ENCODE data around the gene TSGA10IP.

TSGA10IP gene

GRCh38 chr11:65968600-65969482 is 23.6 kb downstream of the TSGA10IP start:
- DNase-seq (ENCODE audit: low read depth, low spot score), result no peak
- no peak overlapping the region for H3K27ac ChIP-seq

- H3K27ac ChIP-seq, result no peak overlapping the region
- DNase-seq (ENCODE audit: low read depth, low spot score), result no peak
Measured at GRCh38 chr11:65972116-65972515, 26.8 kb downstream of the TSGA10IP start.

GRCh38 chr11:65973439-65974110 is 28.3 kb downstream of the TSGA10IP start:
- peak; percentile 85 for DNase-seq (ENCODE audit: low read depth, low spot score)
- peak overlapping the region; percentile 19 for H3K27ac ChIP-seq

GRCh38 chr11:65975771-65976170 is 30.5 kb downstream of the TSGA10IP start:
- DNase-seq (ENCODE audit: low read depth, low spot score), result no peak
- no peak overlapping the region for H3K27ac ChIP-seq

GRCh38 chr11:65976216-65977176 is 31.2 kb downstream of the TSGA10IP start:
- no peak overlapping the region for H3K27ac ChIP-seq

GRCh38 chr11:65977621-65978390 is 32.5 kb downstream of the TSGA10IP start:
- H3K27ac ChIP-seq, result no peak overlapping the region
- no peak for DNase-seq (ENCODE audit: low read depth, low spot score)

More at GRCh38 chr11:65976216-65977176, 31.2 kb downstream of the TSGA10IP start:
- DNase-seq (ENCODE audit: low read depth, low spot score), result no peak

GRCh38 chr11:65978391-65979238 is 33.3 kb downstream of the TSGA10IP start:
- no peak for DNase-seq (ENCODE audit: low read depth, low spot score)

GRCh38 chr11:65979261-65979759 is 34.0 kb downstream of the TSGA10IP start:
- no peak for DNase-seq (ENCODE audit: low read depth, low spot score)
- no peak overlapping the region for H3K27ac ChIP-seq

More at GRCh38 chr11:65978391-65979238, 33.3 kb downstream of the TSGA10IP start:
- H3K27ac ChIP-seq, result no peak overlapping the region

- no peak for DNase-seq (ENCODE audit: low read depth, low spot score)
- H3K27ac ChIP-seq, result no peak overlapping the region
Measured at GRCh38 chr11:65981101-65981740, 35.9 kb downstream of the TSGA10IP start.

- no peak overlapping the region for H3K27ac ChIP-seq
- no peak for DNase-seq (ENCODE audit: low read depth, low spot score)
Measured at GRCh38 chr11:65981972-65982823, 36.9 kb downstream of the TSGA10IP start.

- no peak for DNase-seq (ENCODE audit: low read depth, low spot score)
Measured at GRCh38 chr11:65982824-65983588, 37.7 kb downstream of the TSGA10IP start.

GRCh38 chr11:65983589-65983987 is 38.3 kb downstream of the TSGA10IP start:
- DNase-seq (ENCODE audit: low read depth, low spot score), result no peak
- no peak overlapping the region for H3K27ac ChIP-seq

More at GRCh38 chr11:65982824-65983588, 37.7 kb downstream of the TSGA10IP start:
- H3K27ac ChIP-seq, result no peak overlapping the region

GRCh38 chr11:65987336-65987735 is 42.1 kb downstream of the TSGA10IP start:
- no peak for DNase-seq (ENCODE audit: low read depth, low spot score)
- H3K27ac ChIP-seq, result no peak overlapping the region

GRCh38 chr11:65988791-65989592 is 43.7 kb downstream of the TSGA10IP start:
- H3K27ac ChIP-seq, result no peak overlapping the region
- DNase-seq (ENCODE audit: low read depth, low spot score), result peak; percentile 60

GRCh38 chr11:65992056-65992455 is 46.8 kb downstream of the TSGA10IP start:
- no peak overlapping the region for H3K27ac ChIP-seq
- DNase-seq (ENCODE audit: low read depth, low spot score), result no peak
